GM19324 (cell line): ENCODE measurements around the gene COX7B.
A peak's percentile ranks its signal among the peaks of the same experiment; 100 is the strongest.
"Not testable (repeated sequence)": the region's sequence is repeated elsewhere in the genome, so short reads cannot be mapped to it uniquely, and the experiment has no call there.

Experiments used
- ATAC-seq: cut with Tn5 transposase; IDR thresholded peaks from one replicate; pipeline ENCODE4 v1.9.1; 2021; ENCODE audit warnings: mild to moderate bottlenecking, moderate library complexity; ENCODE audit not compliant: unreplicated experiment, low FRiP score

The COX7B gene

DNA sequence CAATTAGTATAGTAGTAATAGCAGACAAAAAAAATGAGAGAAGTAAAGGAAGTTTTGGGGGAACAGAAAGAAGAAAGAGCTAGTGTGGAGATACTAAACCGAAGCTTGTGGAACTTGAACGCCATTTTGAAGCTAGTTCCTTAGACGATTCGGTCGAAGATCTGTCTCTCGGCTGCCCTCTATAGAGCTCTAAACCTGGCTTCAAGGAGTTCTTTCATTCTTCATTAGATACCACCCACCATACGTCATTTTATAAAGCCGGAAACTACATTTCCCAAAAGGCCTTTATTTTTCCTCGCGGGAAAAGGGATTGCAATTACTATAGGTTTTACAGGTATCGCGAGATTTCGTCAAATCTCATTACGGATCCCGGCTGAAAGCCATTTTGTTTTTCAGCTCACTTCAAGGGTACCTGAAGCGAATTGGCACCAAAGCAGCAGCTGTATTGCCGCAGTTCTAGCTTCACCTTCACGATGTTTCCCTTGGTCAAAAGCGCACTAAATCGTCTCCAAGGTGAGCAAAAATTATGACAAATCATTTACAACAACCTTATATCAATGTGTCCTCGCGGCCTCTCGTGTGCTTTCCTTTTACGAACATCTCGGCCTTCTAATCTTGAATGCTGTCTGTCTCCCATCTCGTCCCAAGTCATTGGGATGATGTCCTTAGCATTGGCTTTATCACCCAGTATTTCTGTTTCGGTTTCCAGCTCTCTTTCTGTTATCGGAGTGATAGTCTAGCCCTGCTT, at the start of gene COX7B:
Gene COX7B (plus strand): TSS at position 388 of the 748 bp plus-strand sequence. CDS start 86 bp downstream, at position 474.
- ATAC-seq, result peak; percentile 63

GRCh38 chrX:77875372-77875771, 23.9 kb upstream of the COX7B start:
- no peak for ATAC-seq

DNA sequence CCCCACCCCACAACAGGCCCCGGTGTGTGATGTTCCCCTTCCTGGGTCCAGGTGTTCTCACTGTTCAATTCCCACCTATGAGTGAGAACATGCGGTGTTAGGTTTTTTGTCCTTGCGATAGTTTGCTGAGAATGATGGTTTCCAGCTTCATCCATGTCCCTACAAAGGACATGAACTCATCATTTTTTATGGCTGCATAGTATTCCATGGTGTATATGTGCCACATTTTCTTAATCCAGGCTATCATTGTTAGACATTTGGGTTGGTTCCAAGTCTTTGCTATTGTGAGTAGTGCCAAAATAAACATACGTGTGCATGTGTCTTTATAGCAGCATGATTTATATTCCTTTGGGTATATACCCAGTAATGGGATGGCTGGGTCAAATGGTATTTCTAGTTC, 17.9 kb upstream of the COX7B start:
- ATAC-seq, result not testable (repeated sequence)

DNA sequence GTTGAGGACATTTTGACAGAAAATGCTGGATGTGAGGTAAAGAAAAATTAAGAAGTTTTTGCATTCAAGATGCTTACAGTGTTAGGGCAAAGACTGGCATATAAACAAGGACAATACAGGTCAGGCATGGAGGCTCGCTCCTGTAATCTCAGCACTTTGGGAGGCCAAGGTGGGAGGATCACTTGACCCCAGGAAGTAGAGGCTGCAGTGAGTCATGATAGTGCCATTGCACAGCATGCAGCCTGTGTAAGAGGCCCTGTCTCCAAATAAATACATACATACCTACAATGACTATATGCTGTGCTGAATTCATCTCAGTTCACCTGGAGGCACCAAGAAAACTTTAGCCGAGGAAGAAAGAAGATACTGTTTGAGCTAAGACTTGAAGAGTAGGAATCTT, 6.4 kb upstream of the COX7B start:
- ATAC-seq, result no peak

GRCh38 chrX:77893713-77894112, 5.6 kb upstream of the COX7B start:
- ATAC-seq, result no peak

- peak; percentile 92 for ATAC-seq
Measured at GRCh38 chrX:77894921-77895886, 4.1 kb upstream of the COX7B start, which contains the start of gene MAGT1. TSS of gene MAGT1 (minus strand) at chrX:77895435. CDS start at chrX:77895410, 25 bp downstream.

DNA sequence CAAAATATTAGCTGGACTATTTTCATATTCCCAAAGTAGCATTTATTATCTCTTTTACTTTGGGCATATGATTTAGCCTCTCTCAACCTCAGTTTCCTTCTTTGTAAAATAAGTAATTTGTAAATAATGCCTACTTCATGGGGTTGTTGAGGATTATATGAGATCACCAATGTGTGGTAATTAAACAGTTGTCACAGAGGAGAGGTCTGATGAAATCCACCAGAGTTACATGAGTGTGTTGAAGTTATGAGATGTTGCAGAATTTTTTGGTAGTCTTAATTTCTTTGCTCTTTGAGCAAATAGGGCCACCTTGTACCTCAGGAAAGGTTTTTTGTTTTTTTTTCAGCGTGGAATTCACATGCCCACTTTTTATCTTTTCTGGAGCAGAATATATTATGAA, 1.4 kb downstream of the COX7B start:
- ATAC-seq, result no peak

DNA sequence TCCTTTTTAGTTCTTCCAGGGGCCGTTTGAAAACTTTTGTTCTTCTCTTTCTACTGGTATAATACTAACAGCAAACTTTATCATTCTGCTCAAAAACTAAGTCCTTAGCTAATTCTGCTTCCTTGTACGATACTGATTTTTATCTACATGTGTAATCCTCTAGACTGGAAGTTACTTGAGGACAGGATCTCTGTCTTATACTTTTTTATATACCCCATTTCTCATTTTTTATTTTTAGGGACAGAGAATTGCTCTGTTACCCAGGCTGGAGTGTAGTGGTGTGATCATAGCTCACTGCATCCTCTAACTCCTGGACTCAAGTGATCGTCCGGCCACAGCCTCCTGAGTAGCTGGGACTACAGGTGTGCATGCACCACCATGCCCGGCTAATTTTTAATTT, 2.2 kb downstream of the COX7B start:
- ATAC-seq, result no peak

GRCh38 chrX:77910108-77910840, 11.0 kb downstream of the COX7B start, which contains the start of gene ATP7A:
TSS of gene ATP7A (plus strand) at chrX:77910693. CDS start at chrX:77971642, 60,949 bp downstream.
- peak; percentile 97 for ATAC-seq

DNA sequence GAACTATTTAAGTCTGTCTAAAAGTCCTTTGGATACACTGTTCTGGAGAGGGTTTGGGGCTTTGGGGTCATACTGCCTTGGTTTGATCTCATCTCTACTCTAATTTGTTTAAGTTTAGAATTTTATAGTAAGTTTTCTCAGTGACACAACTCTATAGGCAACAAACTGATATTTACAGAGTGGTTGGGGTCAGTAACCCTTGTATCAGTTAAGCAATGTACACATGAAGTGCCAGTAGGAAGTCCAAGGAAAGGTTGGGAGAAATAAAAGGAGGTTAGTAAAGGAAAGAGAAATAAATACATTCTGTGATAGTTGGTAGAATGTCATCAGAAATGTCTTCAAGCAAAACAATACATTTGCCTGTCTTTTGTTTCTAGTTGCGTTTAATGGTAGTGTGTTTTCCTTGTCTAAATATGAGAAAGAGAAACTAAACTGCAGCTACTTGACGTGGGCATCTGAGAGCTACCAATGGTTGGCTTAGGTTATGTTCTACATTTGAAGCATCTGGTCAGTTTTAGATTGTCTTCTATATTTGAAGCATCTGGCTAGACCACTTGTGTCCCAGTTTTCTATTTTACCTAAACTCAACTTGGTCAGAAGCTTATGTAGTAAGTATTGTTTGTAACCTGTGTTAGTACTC, 18.1 kb downstream of the COX7B start:
- ATAC-seq, result no peak

DNA sequence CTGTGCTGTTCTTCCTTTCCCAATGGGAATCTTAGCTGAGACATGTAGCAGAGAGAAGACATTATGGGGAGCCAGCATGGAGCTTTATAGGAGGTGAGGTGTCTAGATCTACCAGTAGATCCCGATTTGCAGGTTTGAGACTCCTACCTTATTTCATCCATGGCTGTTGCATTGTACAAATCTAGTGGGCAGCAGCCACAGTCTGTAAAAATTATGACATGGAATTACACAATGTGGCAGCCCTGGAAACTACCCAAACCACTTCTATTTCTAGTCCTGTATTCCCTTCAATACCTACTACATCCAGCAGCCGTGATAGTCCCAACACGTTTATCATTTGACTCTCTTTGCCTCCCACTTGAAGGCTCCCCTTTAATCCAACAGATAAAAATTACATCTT, 19.3 kb downstream of the COX7B start:
- no peak for ATAC-seq

DNA sequence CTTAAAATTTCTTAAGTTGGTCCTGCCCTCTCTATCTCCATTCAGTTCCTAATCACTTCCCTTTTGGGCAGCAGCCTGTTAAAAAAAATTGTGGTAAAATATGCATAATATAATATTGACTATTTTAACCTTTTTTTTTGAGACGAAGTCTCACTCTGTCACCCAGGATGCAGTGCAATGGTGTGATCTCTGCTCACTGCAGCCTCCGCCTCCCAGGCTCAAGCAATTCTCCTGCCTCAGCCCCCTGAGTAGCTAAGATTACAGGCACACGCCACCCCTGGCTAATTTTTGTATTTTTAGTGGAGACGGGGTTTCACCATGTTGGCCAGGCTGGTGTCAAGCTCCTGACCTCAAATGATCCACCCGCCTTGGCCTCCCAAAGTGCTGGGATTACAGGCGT, 20.1 kb downstream of the COX7B start:
- not testable (repeated sequence) for ATAC-seq

- no peak for ATAC-seq
Measured at GRCh38 chrX:77922787-77923186, 23.5 kb downstream of the COX7B start.

DNA sequence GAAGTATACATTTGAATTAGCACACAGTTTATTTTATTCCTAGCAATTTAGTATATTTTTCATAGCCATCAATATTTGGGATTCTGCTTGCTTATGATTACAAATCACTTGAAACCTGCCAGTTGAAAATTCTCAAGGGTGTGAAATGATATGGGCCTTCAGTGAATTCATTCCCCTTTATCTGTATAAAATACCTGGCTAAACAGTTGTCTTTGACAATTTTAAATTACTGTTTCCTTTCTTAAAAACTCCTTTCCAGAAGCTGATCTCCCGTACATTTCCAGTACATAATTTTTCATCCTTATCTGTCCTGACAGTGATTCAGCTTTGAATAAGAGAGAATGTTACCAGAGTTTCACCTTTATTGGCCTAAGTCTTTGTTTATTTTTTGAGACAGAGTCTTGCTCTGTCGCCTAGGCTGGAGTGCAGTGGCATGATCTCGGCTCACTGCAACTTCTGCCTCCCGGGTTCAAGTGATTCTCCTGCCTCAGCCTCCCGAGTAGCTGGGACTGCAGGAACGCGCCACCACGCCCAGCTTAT, 25.1 kb downstream of the COX7B start:
- no peak for ATAC-seq

DNA sequence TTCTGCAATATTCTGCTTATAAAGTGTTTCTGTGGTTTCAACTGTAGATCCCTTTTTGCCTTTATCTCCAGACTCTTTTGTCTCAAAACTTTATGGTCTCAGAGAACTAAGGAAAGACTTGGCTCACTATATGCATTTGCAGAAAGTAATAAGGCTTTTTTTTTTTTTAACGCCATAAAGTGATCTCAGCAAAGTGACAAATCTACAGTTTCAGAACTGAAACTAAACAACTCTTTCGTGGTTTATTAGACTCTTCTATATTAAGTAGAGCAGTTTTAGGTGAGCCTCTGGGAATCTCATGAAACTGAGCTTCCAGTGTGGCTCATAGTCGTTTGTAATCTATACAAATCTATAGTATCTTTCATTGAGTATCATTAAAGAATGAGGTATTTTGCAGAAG, 26.5 kb downstream of the COX7B start:
- ATAC-seq, result no peak

GRCh38 chrX:77930581-77930980, 31.3 kb downstream of the COX7B start:
- no peak for ATAC-seq

DNA sequence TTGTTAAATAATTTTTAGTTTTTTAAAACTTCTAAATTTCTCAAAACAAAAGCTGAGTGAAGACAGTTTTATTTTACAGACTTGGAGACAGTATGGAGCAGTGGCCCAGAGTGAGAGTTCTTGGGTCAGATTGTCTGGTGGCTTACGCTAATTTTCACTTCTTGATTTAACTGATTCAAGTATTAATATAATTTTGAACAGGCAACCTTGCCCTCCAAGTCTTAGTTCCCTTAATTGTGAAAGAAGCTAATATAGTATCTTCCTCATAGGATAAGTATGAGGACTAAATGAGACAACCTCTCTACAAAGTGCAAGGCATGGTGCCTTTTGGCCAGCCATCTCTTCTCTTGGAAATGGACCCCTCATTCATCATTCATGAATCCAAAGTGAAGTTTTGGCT, 36.6 kb downstream of the COX7B start:
- ATAC-seq, result no peak

- no peak for ATAC-seq
Measured at GRCh38 chrX:77936299-77936698, 37.0 kb downstream of the COX7B start.

GRCh38 chrX:77937291-77937690, 38.0 kb downstream of the COX7B start:
- ATAC-seq, result no peak
